AG04449 (cell line): ENCODE data around the gene UGT1A9.

Source experiments
- CTCF ChIA-PET: fragments of 350-600 bp; formaldehyde crosslinking; extraction: SDS; loops from one replicate; lab custom pipeline; 2021; ENCODE audit warnings: antibody characterized with exemption; lab: Yijun Ruan, JAX
- POLR2A ChIA-PET: fragments of 400-600, 350-600 bp; formaldehyde crosslinking; extraction: SDS; loops from one replicate; lab custom pipeline; 2020; ENCODE audit warnings: antibody characterized with exemption, inconsistent platforms; lab: Yijun Ruan, JAX
- DNase-seq: peaks from one replicate; pipeline ENCODE4 v3.0.0-alpha.2; 2010; ENCODE audit warnings: low read depth, low spot score
- H3K4me3 ChIP-seq: 2 replicates; pipeline ENCODE4 v1.5.1; 2011; ENCODE audit warnings: low read depth, mild to moderate bottlenecking, control low read depth, low read length
- TF ChIP-seq, protein P1 (sequence below): IDR thresholded peaks from one replicate; pipeline ENCODE4 v1.5.1; 2011; ENCODE audit warnings: mild to moderate bottlenecking, moderate library complexity, low read length, control low read depth, inconsistent platforms; ENCODE audit not compliant: insufficient read depth; ENCODE audit errors: missing control alignments

The UGT1A9 gene

DNA sequence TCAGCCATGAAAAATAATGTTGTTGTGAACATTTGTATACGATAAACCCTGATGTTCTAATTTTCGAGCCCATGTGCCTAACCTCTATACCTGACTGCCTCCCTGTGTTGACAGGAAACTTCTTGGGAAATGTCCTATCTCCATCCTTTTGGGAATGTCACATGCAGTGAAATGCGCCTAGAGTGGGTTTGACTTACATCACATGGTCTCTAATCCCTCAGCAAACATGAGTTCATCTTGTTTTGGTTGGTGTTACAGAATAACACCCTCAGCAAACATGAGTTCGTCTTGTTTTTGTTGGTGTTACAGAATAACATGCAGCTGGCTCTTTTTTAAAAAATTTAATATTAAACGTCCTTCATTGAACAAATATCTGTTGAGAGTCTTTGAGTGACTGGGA is 16.6 kb downstream of the UGT1A9 start:
- no peak for DNase-seq
- ChIA-PET CTCF (interaction anchor here (0.6 kb wide), 1 partner anchor 239 kb away, joined by 3 read pairs; no protein-coding TSS in a partner anchor), POLR2A (no interaction called here)
- TF ChIP-seq, protein P1, sequence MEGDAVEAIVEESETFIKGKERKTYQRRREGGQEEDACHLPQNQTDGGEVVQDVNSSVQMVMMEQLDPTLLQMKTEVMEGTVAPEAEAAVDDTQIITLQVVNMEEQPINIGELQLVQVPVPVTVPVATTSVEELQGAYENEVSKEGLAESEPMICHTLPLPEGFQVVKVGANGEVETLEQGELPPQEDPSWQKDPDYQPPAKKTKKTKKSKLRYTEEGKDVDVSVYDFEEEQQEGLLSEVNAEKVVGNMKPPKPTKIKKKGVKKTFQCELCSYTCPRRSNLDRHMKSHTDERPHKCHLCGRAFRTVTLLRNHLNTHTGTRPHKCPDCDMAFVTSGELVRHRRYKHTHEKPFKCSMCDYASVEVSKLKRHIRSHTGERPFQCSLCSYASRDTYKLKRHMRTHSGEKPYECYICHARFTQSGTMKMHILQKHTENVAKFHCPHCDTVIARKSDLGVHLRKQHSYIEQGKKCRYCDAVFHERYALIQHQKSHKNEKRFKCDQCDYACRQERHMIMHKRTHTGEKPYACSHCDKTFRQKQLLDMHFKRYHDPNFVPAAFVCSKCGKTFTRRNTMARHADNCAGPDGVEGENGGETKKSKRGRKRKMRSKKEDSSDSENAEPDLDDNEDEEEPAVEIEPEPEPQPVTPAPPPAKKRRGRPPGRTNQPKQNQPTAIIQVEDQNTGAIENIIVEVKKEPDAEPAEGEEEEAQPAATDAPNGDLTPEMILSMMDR = no peak
- H3K4me3 ChIP-seq = no peak overlapping the region

DNA sequence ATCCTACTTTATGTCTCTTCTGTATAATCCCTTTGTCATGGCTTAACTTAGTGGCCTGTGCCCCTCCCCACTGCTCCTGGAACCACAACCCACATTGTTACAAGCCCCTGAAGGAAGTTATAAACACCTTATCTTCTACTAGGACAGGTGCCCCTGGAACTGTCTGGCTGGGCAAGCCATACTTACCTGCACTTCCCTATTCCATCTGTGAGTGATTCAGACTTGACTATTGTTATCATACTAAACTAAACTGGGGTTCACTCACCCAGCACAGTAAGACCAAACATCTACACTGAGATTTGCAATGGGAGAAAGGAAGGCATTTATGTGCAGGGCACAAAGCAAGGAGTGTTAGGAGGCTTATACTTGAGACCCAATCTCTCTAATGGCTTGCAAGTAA is 17.3 kb downstream of the UGT1A9 start:
- TF ChIP-seq, protein P1 = no peak
- no peak for DNase-seq
- ChIA-PET POLR2A (no interaction called here), CTCF (interaction anchor here (0.6 kb wide), 1 partner anchor 240 kb away, joined by 3 read pairs; no protein-coding TSS in a partner anchor)
- H3K4me3 ChIP-seq = no peak overlapping the region

DNA sequence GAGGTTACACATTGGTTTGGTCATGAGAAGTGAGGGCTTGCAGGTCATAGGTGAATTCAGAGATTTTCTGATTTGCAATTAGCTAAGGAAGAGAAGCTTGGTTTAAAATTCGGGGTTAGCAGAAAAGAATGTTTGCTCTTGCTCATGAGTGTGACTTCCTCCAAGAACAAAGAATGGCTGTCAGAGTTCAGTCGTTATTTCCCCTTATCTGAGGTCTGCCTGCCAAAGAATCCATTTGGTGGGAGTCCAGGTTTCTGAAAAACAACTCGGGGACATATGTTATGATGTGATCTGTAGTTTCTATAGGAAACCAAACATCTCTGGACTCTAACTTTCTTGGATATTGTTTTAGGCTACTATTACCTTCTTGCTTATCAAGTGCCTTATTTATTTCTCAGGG is 17.8 kb downstream of the UGT1A9 start:
- CTCF ChIA-PET = interaction anchor here (1.3 kb wide), 1 partner anchor 23 kb away, joined by 3 read pairs; the partner anchor contains the start of gene UGT1A5
- TF ChIP-seq, protein P1 = no peak
- H3K4me3 ChIP-seq = no peak overlapping the region
- POLR2A ChIA-PET = interaction anchor here (0.6 kb wide), 1 partner anchor 173 kb away, joined by 3 read pairs; no protein-coding TSS in a partner anchor
- DNase-seq = no peak

DNA sequence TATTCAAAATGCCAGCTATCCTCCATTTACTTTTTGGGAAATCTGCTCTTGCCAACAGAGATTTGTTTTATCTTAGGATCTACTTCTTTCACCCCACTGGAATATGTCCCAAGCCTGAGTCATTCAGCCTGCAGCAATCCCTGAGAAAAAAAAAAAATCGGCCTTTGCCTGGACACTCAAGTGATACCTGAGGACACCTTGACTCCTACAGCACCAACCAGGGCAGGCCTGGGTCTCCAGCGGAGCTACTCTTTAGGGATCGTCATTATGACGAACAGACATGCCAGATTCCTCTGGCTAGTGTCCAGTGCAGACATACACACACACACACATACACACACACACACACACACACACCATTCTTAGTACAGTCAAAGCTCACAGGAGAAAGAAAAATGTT is 18.7 kb downstream of the UGT1A9 start:
- H3K4me3 ChIP-seq = no peak overlapping the region
- ChIA-PET CTCF (interaction anchor here (1.3 kb wide), 1 partner anchor 22 kb away, joined by 3 read pairs; the partner anchor contains the start of gene UGT1A5), POLR2A (no interaction called here)
- TF ChIP-seq, protein P1 = no peak
- no peak for DNase-seq

DNA sequence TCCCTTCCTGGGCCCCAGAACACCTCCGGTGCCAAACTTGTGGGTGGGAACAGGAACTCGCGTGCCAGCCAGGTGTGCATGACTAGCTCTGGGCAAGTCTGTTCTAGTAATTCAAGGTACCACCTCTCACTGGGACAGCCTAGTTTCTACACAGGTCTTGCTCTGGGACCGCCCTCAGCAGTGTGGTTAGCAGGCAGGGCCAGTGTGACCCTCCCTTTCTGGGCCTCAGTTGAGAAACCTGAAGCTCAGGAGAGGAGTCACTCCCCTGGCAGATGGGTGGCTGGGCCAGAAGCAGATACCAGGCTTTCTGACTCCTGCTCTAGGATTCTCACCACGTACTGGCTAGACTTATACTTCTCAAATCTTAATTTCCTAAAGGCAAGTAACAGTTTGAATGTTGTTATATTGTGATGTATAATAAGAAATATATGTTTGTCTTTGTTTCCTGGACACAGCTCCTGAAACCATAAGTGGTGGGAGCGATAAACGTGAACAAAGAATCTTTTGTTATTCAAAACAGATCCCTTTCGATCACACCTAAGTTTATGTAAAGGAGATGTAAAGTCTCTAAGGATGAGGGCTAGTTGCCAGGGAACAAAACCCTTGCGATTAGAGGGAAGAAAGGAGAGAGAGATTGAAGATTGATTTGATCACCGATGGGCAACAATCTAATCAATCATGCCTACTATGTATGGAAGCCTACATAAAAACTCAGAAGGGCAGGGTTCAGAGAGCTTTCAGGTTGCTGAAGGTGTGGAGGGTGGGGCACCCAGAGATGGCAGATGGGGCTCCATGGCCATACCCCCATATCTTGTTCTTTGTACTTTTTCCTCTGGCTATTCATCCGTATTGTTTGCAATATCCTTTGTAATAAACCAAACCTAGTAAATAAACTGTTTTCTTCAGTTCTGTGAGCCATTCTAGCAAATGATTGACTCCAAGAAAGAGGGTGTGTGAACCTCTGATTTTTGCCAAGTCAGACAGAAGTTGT is 20.0 kb downstream of the UGT1A9 start:
- CTCF ChIA-PET = interaction anchor here (0.7 kb wide), 1 partner anchor 249 kb away, joined by 3 read pairs; no protein-coding TSS in a partner anchor
- no peak for DNase-seq
- no peak overlapping the region for H3K4me3 ChIP-seq
- TF ChIP-seq, protein P1 = no peak
- POLR2A ChIA-PET = no interaction called here

DNA sequence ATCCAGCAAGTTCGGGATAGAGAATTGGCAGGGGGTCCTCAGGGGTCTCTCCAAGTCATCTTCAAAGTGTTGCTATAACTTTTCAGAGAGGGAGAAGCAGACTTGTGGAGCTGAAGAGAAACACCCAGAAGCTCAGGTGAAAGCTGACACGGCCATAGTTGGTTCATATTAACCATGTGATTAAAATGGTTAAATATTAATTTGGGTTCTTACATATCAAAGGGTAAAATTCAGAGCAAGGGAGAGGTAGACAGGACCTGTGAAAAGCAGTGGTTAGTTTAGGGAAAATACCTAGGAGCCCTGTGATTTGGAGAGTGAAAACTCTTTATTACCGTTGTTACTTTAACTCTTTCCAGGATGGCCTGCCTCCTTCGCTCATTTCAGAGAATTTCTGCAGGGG is 20.9 kb downstream of the UGT1A9 start, which contains the start of gene UGT1A6:
Gene UGT1A6 (plus strand): TSS at position 243 of the 400 bp plus-strand sequence. CDS start 115 bp downstream, at position 358.
- DNase-seq = no peak
- H3K4me3 ChIP-seq = no peak within 1 kb of the TSS
- TF ChIP-seq, protein P1 = no peak
- CTCF ChIA-PET = no interaction called here
- POLR2A ChIA-PET = no interaction called here
